ENCODE measurements around the gene SPATA24.

DNA sequence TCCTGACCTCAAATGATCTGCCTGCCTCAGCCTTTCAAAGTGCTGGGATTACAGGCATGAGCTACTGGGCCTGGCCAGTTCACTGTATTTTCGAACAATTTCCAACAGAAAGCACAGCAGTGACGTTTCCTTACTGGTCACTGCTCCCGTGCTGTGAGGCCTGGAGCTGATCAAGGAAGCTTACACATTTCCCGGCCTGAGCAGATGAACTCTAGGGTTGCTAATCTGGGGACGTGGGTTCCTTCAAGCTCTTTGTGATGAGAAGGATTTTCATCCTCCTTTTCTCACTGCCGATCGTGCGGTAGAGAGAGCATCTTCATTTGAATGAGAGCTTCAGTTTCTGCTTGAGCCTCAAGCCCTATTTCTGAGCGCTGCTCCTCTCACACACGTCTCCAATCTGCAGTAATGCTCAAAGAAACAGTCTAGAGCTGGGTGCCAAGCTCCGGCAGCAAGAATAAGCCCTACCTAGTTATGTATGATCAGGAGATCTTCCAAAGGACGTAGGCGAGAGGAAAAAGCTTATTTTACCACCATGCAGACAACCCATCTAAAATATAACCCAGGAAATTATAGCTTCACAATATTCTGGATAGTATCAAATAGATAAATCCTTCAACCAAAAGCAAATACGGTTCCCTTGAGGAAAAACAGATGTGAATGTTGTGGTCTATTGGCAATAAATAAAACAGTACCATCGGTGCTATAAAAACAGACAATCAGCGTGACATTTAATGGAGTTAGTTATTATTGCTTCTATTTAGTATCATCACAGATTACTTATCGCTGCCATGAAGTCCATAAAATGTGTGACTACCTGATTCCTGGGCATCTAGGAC, 7.3 kb upstream of the SPATA24 start:
- TF ChIP-seq, protein P1, sequence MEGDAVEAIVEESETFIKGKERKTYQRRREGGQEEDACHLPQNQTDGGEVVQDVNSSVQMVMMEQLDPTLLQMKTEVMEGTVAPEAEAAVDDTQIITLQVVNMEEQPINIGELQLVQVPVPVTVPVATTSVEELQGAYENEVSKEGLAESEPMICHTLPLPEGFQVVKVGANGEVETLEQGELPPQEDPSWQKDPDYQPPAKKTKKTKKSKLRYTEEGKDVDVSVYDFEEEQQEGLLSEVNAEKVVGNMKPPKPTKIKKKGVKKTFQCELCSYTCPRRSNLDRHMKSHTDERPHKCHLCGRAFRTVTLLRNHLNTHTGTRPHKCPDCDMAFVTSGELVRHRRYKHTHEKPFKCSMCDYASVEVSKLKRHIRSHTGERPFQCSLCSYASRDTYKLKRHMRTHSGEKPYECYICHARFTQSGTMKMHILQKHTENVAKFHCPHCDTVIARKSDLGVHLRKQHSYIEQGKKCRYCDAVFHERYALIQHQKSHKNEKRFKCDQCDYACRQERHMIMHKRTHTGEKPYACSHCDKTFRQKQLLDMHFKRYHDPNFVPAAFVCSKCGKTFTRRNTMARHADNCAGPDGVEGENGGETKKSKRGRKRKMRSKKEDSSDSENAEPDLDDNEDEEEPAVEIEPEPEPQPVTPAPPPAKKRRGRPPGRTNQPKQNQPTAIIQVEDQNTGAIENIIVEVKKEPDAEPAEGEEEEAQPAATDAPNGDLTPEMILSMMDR (IDR thresholded peaks at IDR 0.05; ENCODE audit: low read length) = no peak
- TF ChIP-seq EZH2 (IDR thresholded peaks at IDR 0.05; ENCODE audit: borderline replicate concordance, low read length) = no peak
